ENCODE results near the gene BRD9. TPM values are rescaled to one million over a fixed set of nuclear protein-coding genes. Genes with fewer than 3 reads are reported as not detected.
"Not testable (repeated sequence)": the region's sequence is repeated elsewhere in the genome, so short reads cannot be mapped to it uniquely, and the experiment has no call there.

BRD9 gene
- total RNA-seq, 1 donor from 2014 or later: 53.0 TPM

- no peak for DNase-seq (ENCODE audit: low spot score)
- Mint-ChIP-seq H3K4me3 (ENCODE audit: unreplicated experiment) (no peak overlapping the region), H3K27me3 (ENCODE audit: unreplicated experiment) (peaks cover 6% of the 10 kb centered on the region), H3K36me3 (ENCODE audit: low read depth, unreplicated experiment) (no peaks in the 10 kb centered on the region), H3K27ac (ENCODE audit: unreplicated experiment) (no peak overlapping the region), H3K4me1 (ENCODE audit: unreplicated experiment) (peaks cover 5% of the 10 kb centered on the region), H3K9me3 (ENCODE audit: unreplicated experiment) (peaks cover 5% of the 10 kb centered on the region)
- no peak for TF ChIP-seq CTCF (IDR thresholded peaks at IDR 0.05; ENCODE audit: unreplicated experiment)
These were observed 39.6 kb upstream of the BRD9 start for GRCh38 chr5:932151-932627.

GRCh38 chr5:931570-932145, 39.1 kb upstream of the BRD9 start:
- Mint-ChIP-seq H3K27me3 (ENCODE audit: unreplicated experiment) (peaks cover 6% of the 10 kb centered on the region), H3K4me1 (ENCODE audit: unreplicated experiment) (peaks cover 5% of the 10 kb centered on the region), H3K27ac (ENCODE audit: unreplicated experiment) (no peak overlapping the region), H3K9me3 (ENCODE audit: unreplicated experiment) (peaks cover 5% of the 10 kb centered on the region), H3K36me3 (ENCODE audit: low read depth, unreplicated experiment) (no peaks in the 10 kb centered on the region), H3K4me3 (ENCODE audit: unreplicated experiment) (no peak overlapping the region)
- TF ChIP-seq CTCF (IDR thresholded peaks at IDR 0.05; ENCODE audit: unreplicated experiment): no peak
- DNase-seq (ENCODE audit: low spot score): no peak

- H3K4me1 Mint-ChIP-seq (ENCODE audit: unreplicated experiment): peaks cover 5% of the 10 kb centered on the region
- no peak overlapping the region for H3K4me3 Mint-ChIP-seq (ENCODE audit: unreplicated experiment)
- H3K9me3 Mint-ChIP-seq (ENCODE audit: unreplicated experiment): peaks cover 5% of the 10 kb centered on the region
- no peak for TF ChIP-seq CTCF (IDR thresholded peaks at IDR 0.05; ENCODE audit: unreplicated experiment)
- H3K36me3 Mint-ChIP-seq (ENCODE audit: low read depth, unreplicated experiment): no peaks in the 10 kb centered on the region
- peaks cover 6% of the 10 kb centered on the region for H3K27me3 Mint-ChIP-seq (ENCODE audit: unreplicated experiment)
- DNase-seq (ENCODE audit: low spot score): no peak
- H3K27ac Mint-ChIP-seq (ENCODE audit: unreplicated experiment): no peak overlapping the region
These were observed 38.3 kb upstream of the BRD9 start for GRCh38 chr5:930866-931265.

GRCh38 chr5:929596-929995, 37.0 kb upstream of the BRD9 start:
- no peak for DNase-seq (ENCODE audit: low spot score)
- Mint-ChIP-seq H3K27me3 (ENCODE audit: unreplicated experiment) (peaks cover 6% of the 10 kb centered on the region), H3K27ac (ENCODE audit: unreplicated experiment) (no peak overlapping the region), H3K9me3 (ENCODE audit: unreplicated experiment) (peaks cover 5% of the 10 kb centered on the region), H3K4me3 (ENCODE audit: unreplicated experiment) (no peak overlapping the region), H3K4me1 (ENCODE audit: unreplicated experiment) (peaks cover 5% of the 10 kb centered on the region), H3K36me3 (ENCODE audit: low read depth, unreplicated experiment) (no peaks in the 10 kb centered on the region)
- TF ChIP-seq CTCF (IDR thresholded peaks at IDR 0.05; ENCODE audit: unreplicated experiment): no peak

GRCh38 chr5:929182-929581, 36.6 kb upstream of the BRD9 start:
- not testable (repeated sequence) for H3K27me3 Mint-ChIP-seq (ENCODE audit: unreplicated experiment); H3K4me1 Mint-ChIP-seq (ENCODE audit: unreplicated experiment); H3K27ac Mint-ChIP-seq (ENCODE audit: unreplicated experiment); H3K4me3 Mint-ChIP-seq (ENCODE audit: unreplicated experiment); H3K9me3 Mint-ChIP-seq (ENCODE audit: unreplicated experiment); H3K36me3 Mint-ChIP-seq (ENCODE audit: low read depth, unreplicated experiment); DNase-seq (ENCODE audit: low spot score)
